GM18517 (cell line): ENCODE results near the gene PRKCE.

Experiments used
- ATAC-seq: cut with Tn5 transposase; IDR thresholded peaks from one replicate; pipeline ENCODE4 v1.9.1; 2021; ENCODE audit warnings: mild to moderate bottlenecking, moderate library complexity; ENCODE audit not compliant: unreplicated experiment

Gene PRKCE

DNA sequence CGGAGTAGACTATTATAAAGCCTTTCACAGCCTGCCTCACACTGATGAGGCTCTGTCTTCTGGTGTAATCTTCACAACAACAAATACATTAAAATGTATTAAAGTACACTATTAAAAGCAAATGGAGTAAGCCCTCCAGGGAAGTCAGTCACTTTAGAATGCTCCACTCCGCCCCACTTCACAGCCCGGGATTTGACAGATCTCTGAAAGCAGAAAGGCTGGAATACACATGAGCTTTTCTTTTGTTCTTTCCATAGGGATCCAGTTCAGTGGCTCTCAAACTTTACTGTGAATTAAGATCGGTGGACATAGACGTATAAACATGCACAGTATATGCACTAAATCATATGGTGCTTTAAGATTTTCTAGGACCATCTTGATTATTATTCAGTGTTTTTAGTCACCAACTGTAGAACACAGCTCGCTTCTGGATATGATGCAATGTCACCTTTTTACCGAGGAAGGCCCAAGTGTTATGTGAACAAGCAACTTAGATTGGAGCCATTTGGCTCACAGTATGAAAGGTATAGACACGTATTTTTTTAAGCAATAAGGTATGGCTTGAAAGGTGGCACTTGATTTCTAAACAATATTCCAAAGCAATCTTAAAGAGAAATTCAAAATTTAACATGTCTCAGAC lies 151.1 kb downstream of the PRKCE start:
- no peak for ATAC-seq

DNA sequence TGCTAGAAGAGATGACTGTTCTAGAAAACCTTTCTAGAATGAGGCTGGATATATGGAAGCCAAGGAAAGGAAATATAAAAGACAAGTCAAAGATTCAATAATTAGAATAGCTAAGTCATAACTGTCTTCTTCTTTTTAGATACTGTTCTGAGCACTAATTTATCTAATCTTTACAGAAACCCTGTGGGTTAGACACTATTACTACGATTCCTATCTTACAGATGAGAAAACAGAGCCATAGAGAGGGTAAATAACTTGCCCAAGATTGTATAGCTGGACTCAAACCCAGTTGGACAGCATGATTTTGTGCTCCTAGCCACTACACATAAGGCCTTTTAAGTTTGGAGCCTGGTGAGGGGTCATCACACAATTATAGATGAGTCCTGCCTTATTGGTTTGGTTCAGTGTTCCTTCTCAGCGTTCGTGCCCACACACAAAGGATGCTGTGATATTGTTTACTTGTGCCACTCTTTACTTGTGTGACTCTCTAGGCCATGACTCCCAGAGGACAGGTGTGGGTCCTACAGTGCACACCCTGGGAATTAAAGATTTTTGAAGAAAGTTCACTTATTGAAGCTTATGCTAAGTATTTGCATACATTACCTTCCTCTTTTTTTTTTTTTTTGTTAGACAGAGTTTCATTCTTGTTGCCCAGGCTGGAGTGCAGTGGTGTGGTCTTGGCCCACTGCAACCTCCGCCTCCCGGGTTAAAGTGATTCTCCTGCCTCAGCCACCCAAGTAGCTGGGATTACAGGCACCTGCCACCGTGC lies 153.7 kb downstream of the PRKCE start:
- no peak for ATAC-seq

- no peak for ATAC-seq
These were observed 155.3 kb downstream of the PRKCE start for GRCh38 chr2:45806563-45807358.

DNA sequence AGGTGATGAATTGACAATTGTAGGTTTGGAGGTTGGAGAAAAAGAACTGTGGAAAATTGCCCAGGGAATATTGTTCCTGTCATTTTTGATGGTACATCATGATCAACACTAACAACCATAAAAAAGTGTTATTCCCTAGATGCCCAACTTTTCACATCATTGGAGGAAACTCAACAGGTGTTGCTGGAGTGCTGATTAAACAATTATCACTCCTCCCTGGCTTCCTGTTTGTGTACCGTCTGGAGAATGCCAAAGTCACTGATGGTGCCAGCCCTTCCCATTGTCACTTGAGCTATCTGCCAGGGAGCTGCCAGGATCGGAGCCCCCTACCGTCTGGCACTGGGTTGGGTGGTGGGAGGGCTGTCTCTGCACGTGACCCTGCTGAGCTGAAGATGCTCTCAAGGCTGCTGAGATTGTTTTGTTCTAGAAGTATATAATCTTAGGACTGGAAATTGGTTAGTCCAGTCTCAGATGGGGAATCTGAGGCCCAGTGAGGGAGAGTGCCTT lies 156.9 kb downstream of the PRKCE start:
- no peak for ATAC-seq

DNA sequence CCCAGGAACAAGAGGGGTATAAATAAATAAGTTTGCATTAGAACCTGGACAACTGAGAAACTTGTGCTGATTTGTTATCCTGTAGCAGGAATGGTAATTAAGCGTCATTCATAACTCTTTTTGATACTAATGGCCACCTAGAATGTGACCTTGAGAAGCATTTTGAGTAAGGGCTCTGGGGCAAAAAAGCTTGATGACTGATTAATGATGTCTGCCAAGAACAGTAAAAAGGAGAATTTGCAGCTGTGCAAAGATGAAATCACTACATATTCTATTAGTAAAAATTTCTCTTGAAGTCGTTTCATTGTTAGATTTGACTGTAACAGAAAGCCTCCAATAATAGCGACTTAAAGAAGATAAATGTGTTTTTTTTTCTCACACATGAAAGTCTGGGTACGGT lies 157.7 kb downstream of the PRKCE start:
- ATAC-seq, result no peak

- no peak for ATAC-seq
These were observed 160.6 kb downstream of the PRKCE start for GRCh38 chr2:45812011-45812500.

DNA sequence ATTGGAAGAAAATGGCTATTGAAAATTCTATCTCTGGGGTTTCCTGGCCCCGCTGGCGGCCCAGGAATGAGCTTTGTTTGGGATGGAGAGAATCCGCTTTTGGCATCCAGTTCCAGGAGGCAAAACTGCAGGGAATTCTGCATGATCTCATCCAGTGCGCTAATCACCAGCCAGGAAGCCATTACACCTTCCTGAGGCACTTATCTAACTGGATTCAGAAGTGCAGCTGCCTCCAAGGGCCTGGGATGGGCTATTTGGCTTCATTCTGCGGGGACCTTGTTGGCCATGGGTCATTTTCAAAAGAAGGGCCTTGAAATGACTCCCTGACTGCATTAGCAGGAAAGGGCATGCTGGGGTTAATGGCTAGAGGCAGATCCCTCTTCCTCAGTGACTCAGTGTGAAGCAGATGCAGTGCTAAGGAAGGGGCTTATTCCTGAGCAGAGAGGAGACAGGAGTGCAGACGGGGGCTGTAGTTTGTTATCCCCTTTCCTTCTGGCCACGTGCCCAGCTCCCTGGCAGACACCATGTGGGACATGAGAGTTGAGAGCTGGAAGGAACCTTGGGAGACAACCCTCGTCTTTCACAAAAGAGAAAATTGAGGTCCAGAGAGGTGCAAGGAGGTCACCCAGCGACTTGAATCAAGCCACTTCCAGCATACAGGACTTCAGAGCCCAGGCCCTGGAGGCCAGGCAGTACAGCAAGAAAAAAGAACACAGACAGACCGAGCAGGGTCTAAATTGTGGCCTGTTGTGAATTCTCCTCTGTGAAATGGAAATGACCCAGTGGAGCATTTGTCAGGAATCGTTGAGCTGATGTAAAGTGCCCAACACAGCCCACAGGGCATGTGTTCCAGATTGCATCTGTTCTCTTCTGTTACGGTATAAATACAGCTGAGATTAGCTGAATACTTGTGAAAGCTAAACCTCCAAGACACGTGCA lies 161.8 kb downstream of the PRKCE start:
- no peak for ATAC-seq

GRCh38 chr2:45814488-45814887 lies 163.0 kb downstream of the PRKCE start:
- no peak for ATAC-seq

- no peak for ATAC-seq
These were observed 163.6 kb downstream of the PRKCE start for GRCh38 chr2:45814951-45815621.

- no peak for ATAC-seq
These were observed 164.8 kb downstream of the PRKCE start for GRCh38 chr2:45816272-45816671.

- no peak for ATAC-seq
These were observed 167.1 kb downstream of the PRKCE start for GRCh38 chr2:45818591-45818990.

- ATAC-seq, result no peak
These were observed 168.6 kb downstream of the PRKCE start for GRCh38 chr2:45820048-45820447.

- ATAC-seq, result no peak
These were observed 170.2 kb downstream of the PRKCE start for GRCh38 chr2:45821558-45822271.

DNA sequence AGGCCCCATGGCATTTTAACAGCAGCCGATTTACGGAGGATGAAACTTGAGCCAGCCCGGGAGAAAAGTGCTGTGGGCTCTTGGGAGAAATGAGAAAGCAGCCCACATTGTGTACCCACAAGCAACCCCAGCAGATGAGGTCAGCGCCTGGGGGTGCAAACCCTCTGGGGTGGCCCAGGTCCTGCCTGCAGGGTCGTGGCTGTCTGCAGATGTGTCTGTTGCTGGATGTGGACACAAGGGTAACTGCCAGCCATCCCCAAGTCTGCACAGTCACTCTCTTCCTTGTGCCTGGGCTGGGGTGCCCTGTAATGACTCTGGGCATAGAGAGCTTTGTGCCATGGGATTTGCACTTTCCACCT lies 170.8 kb downstream of the PRKCE start:
- no peak for ATAC-seq

DNA sequence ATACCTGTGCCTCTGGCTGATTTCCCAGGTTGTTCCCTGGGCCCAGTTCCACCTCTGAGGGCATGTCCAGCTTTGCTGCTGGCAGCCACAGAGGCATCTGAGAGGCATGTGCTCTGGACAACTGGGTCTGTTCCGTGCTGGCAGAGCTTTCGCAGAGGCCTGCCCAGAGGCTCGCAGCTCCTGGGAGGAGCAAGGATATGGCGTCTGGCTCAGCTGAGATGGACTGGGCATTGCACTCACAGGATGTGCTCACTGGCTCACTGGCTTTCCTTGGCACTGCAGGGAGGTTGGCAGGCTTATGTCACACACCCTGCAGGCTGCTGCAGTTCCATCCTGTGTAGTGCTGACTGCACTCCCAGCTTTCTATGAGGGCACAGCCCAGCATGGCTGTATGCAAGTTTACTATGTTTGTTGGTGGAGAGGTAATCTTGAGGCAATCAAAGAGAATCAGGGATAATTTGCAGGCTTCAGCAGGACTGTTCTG lies 172.3 kb downstream of the PRKCE start:
- ATAC-seq, result no peak

DNA sequence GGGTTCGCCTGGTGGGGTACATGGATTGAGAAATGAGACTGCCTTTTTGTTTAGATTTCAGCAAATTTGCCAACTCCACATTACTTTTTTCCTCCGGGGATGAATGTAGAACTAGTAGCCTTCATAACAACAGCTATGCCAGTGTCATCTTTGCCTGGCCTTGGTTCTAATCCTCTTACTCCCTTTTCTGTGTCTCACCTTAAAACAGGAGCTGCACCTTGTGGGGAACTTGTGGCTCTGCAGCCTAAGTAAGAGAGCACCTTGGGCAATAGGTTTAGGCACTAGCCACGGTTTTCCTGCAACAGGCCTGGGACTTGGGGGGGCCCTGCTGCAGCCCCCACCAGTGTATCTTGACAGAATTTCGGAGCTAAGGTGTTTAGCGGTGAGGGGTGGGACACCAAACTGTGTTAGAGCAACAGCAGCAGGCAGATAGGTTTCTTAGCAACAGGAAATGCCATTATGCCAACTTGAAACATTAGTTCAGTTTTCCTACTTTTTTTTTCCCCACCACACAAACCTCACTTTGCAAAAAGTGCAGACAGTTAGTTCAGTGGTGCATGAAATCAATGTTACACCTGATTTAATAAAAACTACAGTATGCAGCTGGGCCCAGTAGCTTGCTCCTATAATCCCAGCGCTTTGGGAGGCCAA lies 173.7 kb downstream of the PRKCE start:
- ATAC-seq, result no peak

DNA sequence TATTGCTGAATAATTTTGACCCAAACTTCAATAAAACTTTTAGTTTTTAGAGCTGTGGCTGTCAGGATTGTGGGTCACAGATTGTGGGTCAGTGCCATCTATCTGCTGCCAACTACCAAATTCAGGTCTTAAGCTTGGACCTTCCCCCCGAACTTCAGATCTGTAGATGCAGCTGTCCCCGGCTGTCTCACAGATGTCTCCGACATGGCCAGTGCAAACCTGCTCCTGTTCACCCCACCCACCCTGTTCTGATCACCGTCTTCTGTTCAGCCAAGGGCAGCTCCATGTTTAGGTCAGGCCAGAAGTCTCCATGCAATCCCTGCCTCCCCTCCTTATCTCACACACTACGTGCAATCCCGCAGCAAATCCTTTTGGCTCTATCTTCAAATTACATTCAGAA lies 175.0 kb downstream of the PRKCE start:
- no peak for ATAC-seq

DNA sequence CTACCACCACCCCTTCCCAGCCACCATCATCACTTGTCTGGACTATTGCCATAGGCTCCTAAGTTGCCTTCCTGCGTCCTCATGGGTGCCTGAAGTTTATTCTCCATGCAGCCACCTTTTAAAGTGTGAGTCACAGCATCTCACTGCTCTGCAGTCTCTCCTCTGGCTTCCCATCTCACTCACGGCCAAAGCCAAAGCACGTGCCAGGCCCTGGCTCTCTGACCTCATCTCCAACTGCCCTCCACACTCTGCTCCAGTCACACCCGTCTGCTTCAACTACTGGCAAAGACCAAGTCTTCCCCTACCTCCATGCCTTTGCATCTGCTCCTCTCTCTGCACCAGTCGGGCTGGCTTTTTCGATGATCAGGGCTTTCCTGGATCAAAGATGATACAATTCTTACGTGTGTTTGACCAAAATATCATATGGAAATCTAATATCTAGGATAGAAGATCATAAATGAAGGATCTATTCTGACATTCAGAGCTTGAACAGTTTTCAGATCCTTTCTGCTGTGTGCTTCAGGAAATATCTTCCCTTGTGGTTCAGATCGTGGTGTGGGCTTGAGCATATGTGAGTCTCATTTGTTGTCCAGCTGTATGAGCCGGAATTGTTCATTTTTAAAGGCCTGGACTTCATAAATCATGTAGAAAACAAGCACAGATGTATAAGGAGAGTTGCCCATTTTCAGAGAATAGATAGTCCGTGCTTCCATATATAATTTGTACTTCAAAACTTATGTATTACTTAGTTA lies 175.6 kb downstream of the PRKCE start:
- no peak for ATAC-seq
